Parathyroid adenoma (tissue), 2 donors: Measurements from ENCODE around the gene ACAP1.

ENCODE experiments used
- H2AFZ ChIP-seq: fragments of 300-600 bp; sonication (generic); one replicate; pipeline ENCODE4 v1.7.0; 2017; ENCODE audit warnings: antibody characterized with exemption, mild to moderate bottlenecking
- H3K27ac ChIP-seq: fragments of 300-600 bp; sonication (generic); one replicate; pipeline ENCODE4 v1.7.0; 2017
- H3K27me3 ChIP-seq: fragments of 300-600 bp; sonication (generic); one replicate; pipeline ENCODE4 v1.7.0; 2017; ENCODE audit warnings: low read length; ENCODE audit not compliant: control insufficient read depth, insufficient read depth
- H3K36me3 ChIP-seq: fragments of 300-600 bp; sonication (generic); one replicate; pipeline ENCODE4 v1.7.0; 2017; ENCODE audit warnings: low read length; ENCODE audit not compliant: control insufficient read depth, insufficient read depth
- H3K4me1 ChIP-seq: fragments of 300-600 bp; sonication (generic); one replicate; pipeline ENCODE4 v1.7.0; 2017; ENCODE audit warnings: control low read depth
- H3K4me2 ChIP-seq: fragments of 300-600 bp; sonication (generic); one replicate; pipeline ENCODE4 v1.7.0; 2017; ENCODE audit warnings: low read length
- H3K4me3 ChIP-seq: fragments of 300-600 bp; sonication (generic); one replicate; pipeline ENCODE4 v1.7.0; 2017; ENCODE audit warnings: low read depth, low read length
- H3K79me2 ChIP-seq: fragments of 300-600 bp; sonication (generic); one replicate; pipeline ENCODE4 v1.7.0; 2017; ENCODE audit warnings: control low read depth
- H3K9ac ChIP-seq: fragments of 300-600 bp; sonication (generic); one replicate; pipeline ENCODE4 v1.7.0; 2017; ENCODE audit warnings: mild to moderate bottlenecking
- H3K9me3 ChIP-seq: fragments of 300-600 bp; sonication (generic); one replicate; pipeline ENCODE4 v1.7.0; 2017; ENCODE audit warnings: low read length; ENCODE audit not compliant: control insufficient read depth
- CTCF ChIP-seq: fragments of 300-600 bp; sonication (generic); IDR thresholded peaks from one replicate; pipeline ENCODE4 v1.7.0; 2017; ENCODE audit warnings: antibody characterized with exemption, mild to moderate bottlenecking
- donor health status: primary hyperparathyroidism.

The ACAP1 gene

DNA sequence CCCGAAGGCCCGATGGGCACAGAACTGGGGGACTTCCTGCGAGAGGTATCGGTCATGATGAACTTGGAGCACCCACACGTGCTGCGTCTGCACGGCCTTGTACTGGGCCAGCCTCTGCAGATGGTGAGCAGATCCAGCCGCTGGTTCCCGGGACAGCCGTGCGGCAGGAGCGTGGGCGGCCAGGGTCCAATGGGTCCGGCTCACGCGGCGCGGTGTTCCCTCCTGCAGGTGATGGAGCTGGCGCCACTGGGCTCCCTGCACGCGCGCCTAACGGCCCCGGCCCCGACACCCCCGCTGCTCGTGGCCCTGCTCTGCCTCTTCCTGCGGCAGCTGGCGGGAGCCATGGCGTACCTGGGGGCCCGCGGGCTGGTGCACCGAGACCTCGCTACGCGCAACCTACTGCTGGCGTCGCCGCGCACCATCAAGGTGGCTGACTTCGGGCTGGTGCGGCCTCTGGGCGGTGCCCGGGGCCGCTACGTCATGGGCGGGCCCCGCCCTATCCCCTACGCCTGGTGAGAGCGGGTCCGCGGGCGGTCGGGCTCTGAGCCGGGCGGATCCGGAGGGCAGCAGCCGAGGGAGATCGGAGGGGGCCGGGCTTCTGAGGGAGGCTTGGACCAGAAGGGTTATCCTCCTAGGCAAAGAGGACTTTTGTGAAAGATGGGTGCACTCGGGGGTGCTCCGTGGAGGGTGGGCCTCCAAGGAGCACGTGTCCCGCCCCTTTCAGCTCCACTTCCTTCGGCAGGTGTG is 47.6 kb downstream of the ACAP1 start:
- Histone ChIP-seq H3K4me2 (no peak overlapping the region), H3K9me3 (no peaks in the 10 kb centered on the region), H3K27me3 (no peaks in the 10 kb centered on the region), H3K9ac (no peak overlapping the region), H3K36me3 (no peaks in the 10 kb centered on the region), H3K4me3 (no peak overlapping the region), H3K27ac (no peak overlapping the region), H3K79me2 (peaks cover 6% of the 10 kb centered on the region), H3K4me1 (peaks cover 17% of the 10 kb centered on the region), H2AFZ (no peak overlapping the region)
- no peak for TF ChIP-seq CTCF

GRCh38 chr17:7384489-7385081 is 48.3 kb downstream of the ACAP1 start:
- H2AFZ ChIP-seq: no peak overlapping the region
- H3K79me2 ChIP-seq: peaks cover under 1% of the 10 kb centered on the region
- H3K36me3 ChIP-seq: no peaks in the 10 kb centered on the region
- no peak overlapping the region for H3K4me3 ChIP-seq
- no peak overlapping the region for H3K4me2 ChIP-seq
- H3K9ac ChIP-seq: no peak overlapping the region
- H3K27me3 ChIP-seq: no peaks in the 10 kb centered on the region
- no peak overlapping the region for H3K27ac ChIP-seq
- peaks cover 14% of the 10 kb centered on the region for H3K4me1 ChIP-seq
- no peaks in the 10 kb centered on the region for H3K9me3 ChIP-seq
- TF ChIP-seq CTCF: no peak

GRCh38 chr17:7388856-7389255 is 52.5 kb downstream of the ACAP1 start:
- Histone ChIP-seq H3K27ac (no peak overlapping the region), H3K4me3 (no peak overlapping the region), H2AFZ (no peak overlapping the region), H3K4me1 (peaks cover 2% of the 10 kb centered on the region), H3K36me3 (no peaks in the 10 kb centered on the region), H3K27me3 (no peaks in the 10 kb centered on the region), H3K9ac (no peak overlapping the region), H3K9me3 (no peaks in the 10 kb centered on the region), H3K79me2 (no peaks in the 10 kb centered on the region), H3K4me2 (no peak overlapping the region)
- no peak for TF ChIP-seq CTCF

DNA sequence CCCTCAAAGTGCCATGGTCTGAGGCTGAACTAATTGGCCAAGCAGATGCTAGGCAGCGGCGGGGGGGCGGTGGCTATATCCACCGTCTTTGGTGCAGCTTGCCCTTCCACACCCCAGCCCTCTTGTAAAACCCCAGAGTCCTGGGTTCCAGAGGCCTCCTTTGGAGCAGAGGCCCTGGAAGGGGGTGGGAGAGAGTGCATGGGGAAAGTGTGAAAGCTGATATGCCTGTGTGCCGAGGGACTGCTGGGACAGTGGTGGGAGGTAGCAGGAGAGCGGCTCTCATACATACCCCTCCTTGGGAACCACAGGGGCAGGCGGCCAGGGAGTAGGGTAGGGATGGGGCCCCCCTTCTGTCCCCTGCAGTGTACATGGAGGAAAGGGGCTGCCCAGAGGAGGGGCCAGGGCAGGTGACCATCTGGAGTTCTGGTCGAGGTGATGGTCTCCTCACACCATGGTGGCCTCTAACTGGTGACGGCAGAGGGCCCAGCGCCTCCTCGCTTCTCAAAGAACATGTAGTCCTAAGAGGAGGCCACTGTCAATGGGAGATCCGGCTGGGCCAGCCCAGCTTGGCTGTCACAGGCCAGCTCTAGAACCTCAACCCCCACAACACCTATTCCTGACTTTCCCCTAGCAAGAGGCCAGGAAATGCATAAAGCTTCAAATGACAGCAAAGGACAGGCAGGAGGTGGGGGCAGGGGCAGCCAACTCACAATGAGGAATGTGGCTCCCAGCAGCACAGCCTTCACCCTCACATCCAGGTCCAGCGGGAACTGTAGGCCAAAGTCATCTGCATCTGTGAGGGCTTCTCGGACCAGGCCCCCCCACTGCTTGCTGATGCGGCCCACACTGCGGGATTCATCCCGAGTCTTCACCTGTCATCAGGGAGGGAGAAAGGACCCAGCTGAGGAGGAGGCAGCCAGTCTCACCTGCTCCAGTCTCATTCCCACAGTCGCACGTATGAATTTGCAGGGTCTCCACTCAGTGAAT is 53.9 kb downstream of the ACAP1 start:
- H3K79me2 ChIP-seq: no peaks in the 10 kb centered on the region
- no peaks in the 10 kb centered on the region for H3K27me3 ChIP-seq
- H2AFZ ChIP-seq: no peak overlapping the region
- H3K9me3 ChIP-seq: no peaks in the 10 kb centered on the region
- no peak overlapping the region for H3K27ac ChIP-seq
- no peaks in the 10 kb centered on the region for H3K36me3 ChIP-seq
- TF ChIP-seq CTCF: no peak
- H3K9ac ChIP-seq: no peak overlapping the region
- peaks cover 2% of the 10 kb centered on the region for H3K4me1 ChIP-seq
- no peak overlapping the region for H3K4me2 ChIP-seq
- no peak overlapping the region for H3K4me3 ChIP-seq
